Prostate gland (tissue), 2 donors: ENCODE data around the gene VWF. TPM values are rescaled to one million over a fixed set of nuclear protein-coding genes. Genes with fewer than 3 reads are reported as not detected.
"Not testable (repeated sequence)": the region's sequence is repeated elsewhere in the genome, so short reads cannot be mapped to it uniquely, and the experiment has no call there.

Experiments
- DNase-seq: peaks from one replicate; pipeline ENCODE4 v3.0.0-alpha.2; 2019; ENCODE audit warnings: low spot score
- H3K27ac ChIP-seq, 2 donors: fragments of 200-600 bp; sonication (generic); 2 replicates each; pipeline ENCODE4 v1.5.1; 2017 to 2019
- H3K27me3 ChIP-seq: fragments of 200-600 bp; sonication (generic); replicated peaks from 2 replicates; pipeline ENCODE4 v1.5.1; 2019; ENCODE audit not compliant: insufficient read depth
- H3K36me3 ChIP-seq, 2 donors: fragments of 200-600 bp; sonication (generic); 1 replicate in 1 of 2; 2 replicates in 1 of 2; pipeline versions ENCODE4 v1.5.1 to v1.8.1; 2017 to 2019
- H3K4me1 ChIP-seq: fragments of 200-600 bp; sonication (generic); replicated peaks from 2 replicates; pipeline ENCODE4 v1.5.1; 2019
- H3K4me3 ChIP-seq, 2 donors: fragments of 200-600 bp; sonication (generic); 2 replicates each; pipeline ENCODE4 v1.5.1; 2017 to 2019
- H3K9me3 ChIP-seq: fragments of 200-600 bp; sonication (generic); 2 replicates; pipeline ENCODE4 v1.5.1; 2017
- CTCF ChIP-seq, 4 experiments: fragments of 200-600 bp in 2 of 4; fragments of 450-650 bp in 2 of 4; sonication (generic) in 2 of 4; IDR thresholded peaks; 1 replicate in 3 of 4; 2 replicates in 1 of 4; pipeline ENCODE4 v1.5.1; 2016 to 2019; ENCODE audit warnings: antibody characterized with exemption in 4 of 4, mild to moderate bottlenecking in 2 of 4, moderate library complexity in 2 of 4
- POLR2A ChIP-seq: fragments of 450-650 bp; IDR thresholded peaks from one replicate; pipeline ENCODE4 v1.6.1; 2016; ENCODE audit warnings: antibody characterized with exemption, mild to moderate bottlenecking
- POLR2AphosphoS5 ChIP-seq: sonication (generic); formaldehyde crosslinking; IDR thresholded peaks from one replicate; pipeline ENCODE4 v1.6.1; 2017; ENCODE audit warnings: antibody characterized with exemption
- WGBS: methylation state at CpG from one replicate; pipeline ENCODE4 v1.1.5; 2018; 5-methylcytosine and 5-hydroxymethylcytosine counted together
- intact Hi-C: fragments of 100-400 bp; cut with DNase I; formaldehyde crosslinking; loops from one replicate; pipeline ENCODE4 v1.14.2; 2022
- total RNA-seq, 2 donors: library from RNA; depleted of rRNA; stranded (reverse); fragments of >200 nt; gene quantifications; one replicate each; pipeline ENCODE4 v1.1.0, GENCODE V29; 2016

The VWF gene
- total RNA-seq, 2 donors from 2014 or later: 55.0 to 193 TPM

- Histone ChIP-seq H3K9me3 (no peaks in the 10 kb centered on the region), H3K27me3 (no peaks in the 10 kb centered on the region), H3K36me3 (no peaks in the 10 kb centered on the region), H3K4me3 (no peak overlapping the region), H3K27ac (no peak overlapping the region), H3K4me1 (no peaks in the 10 kb centered on the region)
- DNase-seq: no peak
- intact Hi-C loops: no loop called here
- WGBS: 64% methylated on average over 16 of the region's 16 CpGs
- TF ChIP-seq POLR2A: no peak
- no peak for TF ChIP-seq CTCF (IDR thresholded peaks at IDR 0.05)
- no peak for TF ChIP-seq POLR2AphosphoS5
Measured at GRCh38 chr12:6161124-6161882, 36.8 kb upstream of the VWF start.

- H3K27me3 ChIP-seq, H3K4me3 ChIP-seq, H3K27ac ChIP-seq, intact Hi-C loops, H3K36me3 ChIP-seq, H3K9me3 ChIP-seq, DNase-seq, H3K4me1 ChIP-seq: not testable (repeated sequence)
- WGBS: 94% methylated on average over 19 of the region's 19 CpGs
Measured at GRCh38 chr12:6160049-6160649, 35.7 kb upstream of the VWF start.

- intact Hi-C loops, H3K27ac ChIP-seq, H3K9me3 ChIP-seq, H3K27me3 ChIP-seq, H3K36me3 ChIP-seq, H3K4me3 ChIP-seq, DNase-seq, H3K4me1 ChIP-seq: not testable (repeated sequence)
- WGBS: 91% methylated on average over 50 of the region's 50 CpGs
Measured at GRCh38 chr12:6159166-6160011, 34.9 kb upstream of the VWF start.

GRCh38 chr12:6158749-6159148 lies 34.3 kb upstream of the VWF start:
- WGBS: 92% methylated on average over 11 of the region's 11 CpGs
- no peak overlapping the region for H3K4me3 ChIP-seq
- TF ChIP-seq POLR2AphosphoS5: no peak
- no peak for TF ChIP-seq POLR2A
- no peak for TF ChIP-seq CTCF (IDR thresholded peaks at IDR 0.05)
- no peaks in the 10 kb centered on the region for H3K9me3 ChIP-seq
- no peaks in the 10 kb centered on the region for H3K4me1 ChIP-seq
- H3K27ac ChIP-seq: no peak overlapping the region
- intact Hi-C loops: no loop called here
- no peaks in the 10 kb centered on the region for H3K27me3 ChIP-seq
- no peaks in the 10 kb centered on the region for H3K36me3 ChIP-seq
- no peak for DNase-seq

GRCh38 chr12:6158255-6158654 lies 33.8 kb upstream of the VWF start:
- H3K27me3 ChIP-seq: no peaks in the 10 kb centered on the region
- H3K36me3 ChIP-seq: no peaks in the 10 kb centered on the region
- intact Hi-C loops: no loop called here
- H3K4me1 ChIP-seq: no peaks in the 10 kb centered on the region
- no peak overlapping the region for H3K27ac ChIP-seq
- TF ChIP-seq POLR2A (no peak), CTCF (IDR thresholded peaks at IDR 0.05) (no peak), POLR2AphosphoS5 (no peak)
- no peaks in the 10 kb centered on the region for H3K9me3 ChIP-seq
- WGBS: 53% methylated on average over 4 of the region's 4 CpGs
- H3K4me3 ChIP-seq: no peak overlapping the region
- DNase-seq: no peak
